ENCODE data around the gene ADCY9.

Gene ADCY9

DNA sequence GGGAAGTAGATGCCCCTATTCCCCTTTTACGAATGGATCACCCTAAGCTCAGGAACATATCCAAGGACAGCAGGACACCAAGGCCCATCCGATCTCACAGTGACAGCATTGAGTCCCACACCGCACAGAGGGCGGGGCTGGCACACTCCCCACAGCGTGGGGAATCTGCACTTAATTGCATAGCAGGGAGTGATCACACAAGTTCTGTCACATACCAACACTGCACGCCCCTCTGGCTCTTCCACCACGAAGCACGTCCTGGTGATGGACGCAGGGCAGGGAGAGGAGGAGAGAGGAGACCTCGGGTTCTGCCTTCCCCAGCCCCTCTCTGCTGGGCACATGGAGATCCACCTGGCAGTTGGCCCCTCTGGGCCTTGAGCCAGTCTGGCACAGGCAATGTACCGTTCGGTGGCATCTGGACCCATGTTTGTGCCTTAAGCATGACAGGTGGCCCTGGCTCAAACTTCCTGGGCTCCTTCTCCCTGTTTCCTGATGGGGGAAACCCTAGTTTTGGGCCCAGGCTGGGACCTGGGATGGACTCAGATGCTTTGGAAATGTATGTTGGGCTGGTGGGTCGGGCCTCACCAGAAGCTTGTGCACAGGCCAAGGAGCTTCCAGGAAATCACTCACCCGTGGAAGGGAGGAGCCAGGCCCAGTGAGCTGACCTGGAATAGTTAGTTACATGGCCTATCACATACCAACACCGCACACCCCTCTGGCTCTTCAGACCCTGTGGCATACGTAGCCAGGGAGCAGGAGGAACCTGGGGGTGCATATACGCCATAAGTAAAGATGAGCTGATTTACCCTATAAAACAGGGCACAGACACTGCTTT lies 200.6 kb downstream of the ADCY9 start (continued):
- TF ChIP-seq ZNF302 (tag by site-specific recombination; IDR thresholded peaks at IDR 0.05; ENCODE audit: low read depth) (no peak), ZNF510 (tag by site-specific recombination; IDR thresholded peaks at IDR 0.05; ENCODE audit: insufficient replicate concordance) (no peak)

DNA sequence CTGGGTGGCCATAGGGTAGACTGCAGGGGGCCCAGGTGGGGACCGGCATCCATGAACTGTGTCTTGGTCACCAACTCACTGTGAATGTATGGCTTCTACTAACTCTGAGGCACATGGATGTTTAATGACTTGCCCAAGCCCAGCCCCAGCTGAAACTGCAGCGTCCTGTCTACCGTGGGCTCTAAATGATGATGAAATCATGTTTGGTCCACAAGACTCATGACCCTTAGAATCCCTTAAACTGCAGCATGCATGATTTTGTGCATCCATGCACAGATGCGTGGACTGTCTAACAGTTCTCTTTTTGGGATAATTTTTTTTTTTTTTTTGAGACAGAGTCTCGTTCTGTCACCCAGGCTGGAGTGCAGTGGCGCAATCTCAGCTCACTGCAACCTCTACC lies 203.3 kb downstream of the ADCY9 start:
- TF ChIP-seq, protein P1, sequence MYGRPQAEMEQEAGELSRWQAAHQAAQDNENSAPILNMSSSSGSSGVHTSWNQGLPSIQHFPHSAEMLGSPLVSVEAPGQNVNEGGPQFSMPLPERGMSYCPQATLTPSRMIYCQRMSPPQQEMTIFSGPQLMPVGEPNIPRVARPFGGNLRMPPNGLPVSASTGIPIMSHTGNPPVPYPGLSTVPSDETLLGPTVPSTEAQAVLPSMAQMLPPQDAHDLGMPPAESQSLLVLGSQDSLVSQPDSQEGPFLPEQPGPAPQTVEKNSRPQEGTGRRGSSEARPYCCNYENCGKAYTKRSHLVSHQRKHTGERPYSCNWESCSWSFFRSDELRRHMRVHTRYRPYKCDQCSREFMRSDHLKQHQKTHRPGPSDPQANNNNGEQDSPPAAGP (tag by site-specific recombination; IDR thresholded peaks at IDR 0.05) = no peak
- TF ChIP-seq GLIS2 (tag by site-specific recombination; IDR thresholded peaks at IDR 0.05) = no peak
- TF ChIP-seq, protein P2, sequence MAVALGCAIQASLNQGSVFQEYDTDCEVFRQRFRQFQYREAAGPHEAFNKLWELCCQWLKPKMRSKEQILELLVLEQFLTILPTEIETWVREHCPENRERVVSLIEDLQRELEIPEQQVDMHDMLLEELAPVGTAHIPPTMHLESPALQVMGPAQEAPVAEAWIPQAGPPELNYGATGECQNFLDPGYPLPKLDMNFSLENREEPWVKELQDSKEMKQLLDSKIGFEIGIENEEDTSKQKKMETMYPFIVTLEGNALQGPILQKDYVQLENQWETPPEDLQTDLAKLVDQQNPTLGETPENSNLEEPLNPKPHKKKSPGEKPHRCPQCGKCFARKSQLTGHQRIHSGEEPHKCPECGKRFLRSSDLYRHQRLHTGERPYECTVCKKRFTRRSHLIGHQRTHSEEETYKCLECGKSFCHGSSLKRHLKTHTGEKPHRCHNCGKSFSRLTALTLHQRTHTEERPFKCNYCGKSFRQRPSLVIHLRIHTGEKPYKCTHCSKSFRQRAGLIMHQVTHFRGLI (tag by site-specific recombination; IDR thresholded peaks at IDR 0.05) = no peak
- Histone ChIP-seq H3K4me1 (ENCODE audit: control insufficient read depth, insufficient read depth, low read length) (no peaks in the 10 kb centered on the region), H3K27ac (ENCODE audit: extremely low read depth, low read depth, low read length) (no peak overlapping the region), H3K36me3 (ENCODE audit: control insufficient read depth in 2 of 2, insufficient read depth in 1 of 2, low read length in 2 of 2) (no peaks in the 10 kb centered on the region), H3K9me3 (ENCODE audit: control insufficient read depth, insufficient read depth, low read depth, low read length) (no peaks in the 10 kb centered on the region), H3K4me3 (ENCODE audit: low read depth, low read length) (no peak overlapping the region)
- CTCF ChIA-PET = no interaction called here
- POLR2A ChIA-PET = interaction anchor here (0.6 kb wide), 1 partner anchor 256 kb away, joined by 3 read pairs; no protein-coding TSS in a partner anchor
